IMR-90 (cell line): ENCODE results near the gene GABBR2.

Source experiments
- CTCF ChIP-seq: conservative IDR thresholded peaks from 2 replicates; pipeline ENCODE4 v1.5.1; 2012; ENCODE audit warnings: mild to moderate bottlenecking, low read depth, low read length, improper control_type of control experiment
- MAFK ChIP-seq: IDR thresholded peaks from 2 replicates; pipeline ENCODE4 v1.6.1; 2012; ENCODE audit warnings: low read depth, low read length, improper control_type of control experiment
- MAZ ChIP-seq: IDR thresholded peaks from 2 replicates; pipeline ENCODE4 v1.6.1; 2012; ENCODE audit warnings: low read depth, mild to moderate bottlenecking, low read length, improper control_type of control experiment, moderate library complexity, borderline replicate concordance
- POLR2A ChIP-seq: IDR thresholded peaks from 2 replicates; pipeline ENCODE4 v1.6.1; 2012; ENCODE audit warnings: mild to moderate bottlenecking, low read depth, low read length
- SMC3 ChIP-seq: fragments of 150-350 bp; IDR thresholded peaks from 2 replicates; pipeline ENCODE4 v1.6.1; 2016; ENCODE audit warnings: low read depth, mild to moderate bottlenecking, antibody characterized with exemption, low read length, moderate library complexity

- no peak for TF ChIP-seq CTCF
- no peak for TF ChIP-seq MAFK
- no peak for TF ChIP-seq SMC3
- no peak for TF ChIP-seq POLR2A
- TF ChIP-seq MAZ, result no peak
These were observed 312.1 kb downstream of the GABBR2 start for GRCh38 chr9:98396656-98397055.
